A549 (cell line): ENCODE data around the gene NELFA. TPM values are rescaled to one million over a fixed set of nuclear protein-coding genes. Genes with fewer than 3 reads are reported as not detected.

Experiments
- ATAC-seq, 2 experiments: fragments of 200-7000 bp in 1 of 2; fragments of >200 bp in 1 of 2; cut with Nextera tagmentation in 1 of 2; cut with Tn5 transposase in 1 of 2; 3 replicates each; pipeline versions ENCODE4 v1.8.0 to v1.9.1; 2018 to 2020; ENCODE audit warnings: mild to moderate bottlenecking in 1 of 2, moderate library complexity in 1 of 2
- CTCF ChIA-PET: fragments of 300-600 bp; sonication (Branson Sonifier 250); formaldehyde crosslinking; extraction: SDS; loops from one replicate; lab custom pipeline; 2021; ENCODE audit warnings: antibody characterized with exemption, inconsistent platforms; lab: Yijun Ruan, JAX
- POLR2A ChIA-PET: fragments of 350-600 bp; formaldehyde crosslinking; extraction: SDS; loops from one replicate; lab custom pipeline; 2021; ENCODE audit warnings: antibody characterized with exemption, inconsistent platforms; lab: Yijun Ruan, JAX
- DNase-seq, 2 experiments: peaks; one replicate each; pipeline versions ENCODE4 v3.0.0 to v3.0.0-alpha.2; 2011 to 2016; ENCODE audit warnings: low read depth in 1 of 2, low spot score in 1 of 2
- FAIRE-seq: peaks from 2 replicates; lab custom pipeline; 2011; peaks lifted over from hg19 to GRCh38; lab: Jason Lieb, UNC
- H3K27ac ChIP-seq, 2 experiments: fragments of >200 bp; sonication (Bioruptor Twin); formaldehyde crosslinking; 3 replicates each; pipeline ENCODE4 v1.5.1; 2016 to 2017
- H3K4me1 ChIP-seq: fragments of >200 bp; sonication (Bioruptor Twin); formaldehyde crosslinking; 3 replicates; pipeline ENCODE4 v1.6.1; 2016
- H3K4me2 ChIP-seq: fragments of >200 bp; sonication (Bioruptor Twin); formaldehyde crosslinking; 3 replicates; pipeline ENCODE4 v1.6.1; 2016
- H3K4me3 ChIP-seq: fragments of >200 bp; sonication (Bioruptor Twin); formaldehyde crosslinking; 3 replicates; pipeline ENCODE4 v1.5.1; 2016
- H3K9me3 ChIP-seq: fragments of >200 bp; sonication (Bioruptor Twin); formaldehyde crosslinking; 3 replicates; pipeline ENCODE4 v1.6.1; 2016
- BHLHE40 ChIP-seq: IDR thresholded peaks from 2 replicates; pipeline ENCODE4 v1.6.1; 2012; ENCODE audit warnings: low read depth, low read length, inconsistent platforms
- CEBPB ChIP-seq, 2 experiments: fragments of >200 bp in 1 of 2; sonication (Bioruptor Twin) in 1 of 2; formaldehyde crosslinking in 1 of 2; IDR thresholded peaks; 2 replicates each; pipeline ENCODE4 v1.6.1; 2012 to 2016
- CHD2 ChIP-seq: fragments of 150-350 bp; IDR thresholded peaks from 2 replicates; pipeline ENCODE4 v1.6.1; 2014; ENCODE audit warnings: low read length; ENCODE audit not compliant: partially characterized antibody
- CHD4 ChIP-seq: fragments of 200-600 bp; sonication (generic); IDR thresholded peaks from 2 replicates; pipeline ENCODE4 v1.6.1; 2016; ENCODE audit warnings: antibody characterized with exemption, mild to moderate bottlenecking, borderline replicate concordance
- E2F6 ChIP-seq: IDR thresholded peaks from 2 replicates; pipeline ENCODE4 v1.6.1; 2012; ENCODE audit warnings: low read depth, borderline replicate concordance
- EHF ChIP-seq: fragments of 250-450 bp; sonication (Bioruptor Pico); IDR thresholded peaks from 2 replicates; pipeline ENCODE4 v1.5.0; 2020; ENCODE audit warnings: mild to moderate bottlenecking
- EP300 ChIP-seq, 2 experiments: fragments of >200 bp; sonication (Bioruptor Twin); formaldehyde crosslinking; IDR thresholded peaks; 2 replicates in 1 of 2; 3 replicates in 1 of 2; pipeline ENCODE4 v1.6.1; 2016 to 2017
- ESRRA ChIP-seq: fragments of 150-350 bp; IDR thresholded peaks from 2 replicates; pipeline ENCODE4 v1.6.1; 2014; ENCODE audit warnings: mild to moderate bottlenecking, low read length, borderline replicate concordance
- FOSB ChIP-seq: fragments of 250-450 bp; sonication (Bioruptor Pico); IDR thresholded peaks from 2 replicates; pipeline ENCODE4 v1.5.0; 2020; ENCODE audit warnings: mild to moderate bottlenecking, moderate library complexity
- GATA3 ChIP-seq: IDR thresholded peaks from 2 replicates; pipeline ENCODE4 v1.6.1; 2012; ENCODE audit warnings: borderline replicate concordance
- HES2 ChIP-seq: fragments of >200 bp; sonication (Bioruptor Twin); formaldehyde crosslinking; IDR thresholded peaks from 2 replicates; pipeline ENCODE4 v1.6.1; 2016
- HEYL ChIP-seq: fragments of 250-450 bp; sonication (Bioruptor Pico); IDR thresholded peaks from 2 replicates; pipeline ENCODE4 v1.8.0; 2021; ENCODE audit warnings: mild to moderate bottlenecking, moderate library complexity
- JUN ChIP-seq, 2 experiments: fragments of >200 bp; sonication (Bioruptor Twin); formaldehyde crosslinking; IDR thresholded peaks; 2 replicates in 1 of 2; 3 replicates in 1 of 2; pipeline ENCODE4 v1.6.1; 2016 to 2017
- KDM1A ChIP-seq: fragments of 200-600 bp; sonication (generic); IDR thresholded peaks from 2 replicates; pipeline ENCODE4 v1.6.1; 2016; ENCODE audit warnings: low read depth, mild to moderate bottlenecking
- KDM5A ChIP-seq: fragments of 200-600 bp; sonication (generic); IDR thresholded peaks from 2 replicates; pipeline ENCODE4 v1.6.1; 2016; ENCODE audit warnings: antibody characterized with exemption, mild to moderate bottlenecking
- MAFK ChIP-seq: fragments of 450-650 bp; IDR thresholded peaks from 2 replicates; pipeline ENCODE4 v1.6.1; 2014; ENCODE audit not compliant: partially characterized antibody
- MAX ChIP-seq: IDR thresholded peaks from 2 replicates; pipeline ENCODE4 v1.6.1; 2012
- MAZ ChIP-seq: fragments of 150-350 bp; IDR thresholded peaks from 2 replicates; pipeline ENCODE4 v1.6.1; 2014; ENCODE audit warnings: antibody characterized with exemption, low read depth, low read length, borderline replicate concordance
- NFE2L2 ChIP-seq: fragments of 150-350 bp; conservative IDR thresholded peaks from 2 replicates; pipeline ENCODE4 v1.6.1; 2014; ENCODE audit warnings: low read length
- RAD21 ChIP-seq, 2 experiments: fragments of >200 bp in 1 of 2; sonication (Bioruptor Twin) in 1 of 2; formaldehyde crosslinking in 1 of 2; IDR thresholded peaks in 1 of 2; conservative IDR thresholded peaks in 1 of 2; 2 replicates in 1 of 2; 3 replicates in 1 of 2; pipeline ENCODE4 v1.6.1; 2012 to 2018; ENCODE audit warnings: inconsistent platforms in 1 of 2
- TFCP2L1 ChIP-seq: fragments of 250-450 bp; sonication (Bioruptor Pico); IDR thresholded peaks from 2 replicates; pipeline ENCODE4 v1.5.0; 2021; ENCODE audit warnings: mild to moderate bottlenecking
- TP53 ChIP-seq: fragments of 250-450 bp; sonication (Bioruptor Pico); IDR thresholded peaks from 2 replicates; pipeline ENCODE4 v1.5.0; 2021; ENCODE audit warnings: mild to moderate bottlenecking, moderate library complexity
- WGBS: methylation state at CpG from one replicate; pipeline ENCODE4 v1.1.6; 2017; ENCODE audit errors: missing lambda C conversion rate; 5-methylcytosine and 5-hydroxymethylcytosine counted together
- polyA plus RNA-seq, 4 experiments: library from polyadenylated mRNA; depleted of rRNA in 3 of 4; stranded (reverse); fragments of >200 nt; fragmentation: RNase III in 1 of 4; extraction: RNeasy Plus Mini Kit Qiagen cat#74134 plus additional on column Dnase treatment in 1 of 4; gene quantifications; 2 replicates in 3 of 4; 3 replicates in 1 of 4; pipeline ENCODE4 v1.2.3, GENCODE V29; 2011 to 2017

Gene NELFA
- polyA plus RNA-seq, 2 of the 4 experiments (the other 2 are of a cell fraction), result 11.1 to 18.3 TPM

- no peak overlapping the region for H3K4me2 ChIP-seq
- H3K4me1 ChIP-seq, result no peaks in the 10 kb centered on the region
- CTCF ChIA-PET, result no interaction called here
- no peak overlapping the region for H3K4me3 ChIP-seq
- TF ChIP-seq GATA3 (no peak), MAX (no peak), RAD21 (conservative IDR thresholded peaks at IDR 0.05 in 1 of 2, IDR thresholded peaks at IDR 0.05 in 1 of 2) (no peak), MAZ (no peak), EHF (CRISPR knock-in tag) (no peak), MAFK (no peak), BHLHE40 (no peak), HEYL (CRISPR knock-in tag) (no peak), ESRRA (no peak), TP53 (CRISPR knock-in tag) (no peak)
- H3K27ac ChIP-seq, result no peak overlapping the region
- DNase-seq, result no peak
- peak; percentile 54 to 56; a peak in 3 of 6 replicates for ATAC-seq
- no peaks in the 10 kb centered on the region for H3K9me3 ChIP-seq
- POLR2A ChIA-PET, result no interaction called here
- no peak for FAIRE-seq
- WGBS, result 100% methylated on average over 6 of the region's 8 CpGs
Measured at GRCh38 chr4:1948892-1949436, 59.8 kb downstream of the NELFA start.

GRCh38 chr4:1948232-1948631 is 60.5 kb downstream of the NELFA start:
- 96% methylated on average over 15 of the region's 16 CpGs for WGBS
- POLR2A ChIA-PET, result no interaction called here
- DNase-seq (no peak), FAIRE-seq (no peak), ATAC-seq (no peak)
- no peak overlapping the region for H3K4me3 ChIP-seq
- H3K27ac ChIP-seq, result no peak overlapping the region
- no peaks in the 10 kb centered on the region for H3K4me1 ChIP-seq
- CTCF ChIA-PET, result no interaction called here
- H3K9me3 ChIP-seq, result no peaks in the 10 kb centered on the region
- no peak for TF ChIP-seq E2F6
- TF ChIP-seq CHD4, result no peak
- no peak for TF ChIP-seq CHD2
- no peak for TF ChIP-seq KDM1A
- no peak for TF ChIP-seq MAX
- no peak for TF ChIP-seq MAZ
- no peak for TF ChIP-seq JUN (IDR thresholded peaks at IDR 0.05)
- TF ChIP-seq HEYL (CRISPR knock-in tag), result no peak
- no peak for TF ChIP-seq FOSB (CRISPR knock-in tag)
- no peak for TF ChIP-seq TP53 (CRISPR knock-in tag)
- TF ChIP-seq EP300 (IDR thresholded peaks at IDR 0.05), result no peak
- no peak overlapping the region for H3K4me2 ChIP-seq

GRCh38 chr4:1945912-1946311 is 62.9 kb downstream of the NELFA start:
- no peak for FAIRE-seq
- H3K27ac ChIP-seq, result no peak overlapping the region
- DNase-seq, result no peak
- TF ChIP-seq TFCP2L1 (CRISPR knock-in tag) (no peak), KDM5A (no peak), HEYL (CRISPR knock-in tag) (no peak), MAFK (peak; percentile 19), HES2 (no peak), NFE2L2 (no peak), FOSB (CRISPR knock-in tag) (no peak), CEBPB (IDR thresholded peaks at IDR 0.05) (no peak)
- TF ChIP-seq, all 56 proteins: peak for 1
- WGBS, result 97% methylated on average over 1 of the region's 1 CpG
- POLR2A ChIA-PET, result no interaction called here
- no peak overlapping the region for H3K4me2 ChIP-seq
- no peak for ATAC-seq
- H3K4me1 ChIP-seq, result no peaks in the 10 kb centered on the region
- CTCF ChIA-PET, result interaction anchor here (1.1 kb wide), 1 partner anchor 9 kb away, joined by 3 read pairs; no protein-coding TSS in a partner anchor
- H3K9me3 ChIP-seq, result no peaks in the 10 kb centered on the region
- H3K4me3 ChIP-seq, result no peak overlapping the region
